HG02870 (cell line): Measurements from ENCODE around the gene ZNF787.

Experiments
- ATAC-seq: cut with Tn5 transposase; IDR thresholded peaks from one replicate; pipeline ENCODE4 v1.9.1; 2021; ENCODE audit warnings: mild to moderate bottlenecking, moderate library complexity; ENCODE audit not compliant: unreplicated experiment

The ZNF787 gene

GRCh38 chr19:56123266-56123891 lies 2.3 kb upstream of the ZNF787 start:
- no peak for ATAC-seq

- peak; percentile 26 for ATAC-seq
These were observed 520 bp downstream of the ZNF787 start for GRCh38 chr19:56120371-56121179.

GRCh38 chr19:56120002-56120370 lies 1.1 kb downstream of the ZNF787 start:
- ATAC-seq, result no peak

- no peak for ATAC-seq
These were observed 1.5 kb downstream of the ZNF787 start for GRCh38 chr19:56119582-56119978.

- ATAC-seq, result no peak
These were observed 2.2 kb downstream of the ZNF787 start for GRCh38 chr19:56118666-56119581.

- no peak for ATAC-seq
These were observed 3.2 kb downstream of the ZNF787 start for GRCh38 chr19:56117889-56118288.

- ATAC-seq, result no peak
These were observed 3.7 kb downstream of the ZNF787 start for GRCh38 chr19:56117376-56117884.

- ATAC-seq, result no peak
These were observed 4.5 kb downstream of the ZNF787 start for GRCh38 chr19:56116606-56117005.

GRCh38 chr19:56115490-56115889 lies 5.6 kb downstream of the ZNF787 start:
- ATAC-seq, result no peak

- no peak for ATAC-seq
These were observed 6.4 kb downstream of the ZNF787 start for GRCh38 chr19:56114778-56115110.

- no peak for ATAC-seq
These were observed 6.9 kb downstream of the ZNF787 start for GRCh38 chr19:56114051-56114777.

- no peak for ATAC-seq
These were observed 7.9 kb downstream of the ZNF787 start for GRCh38 chr19:56113074-56113632.

GRCh38 chr19:56112313-56112709 lies 8.8 kb downstream of the ZNF787 start:
- no peak for ATAC-seq

- peak; percentile 66 for ATAC-seq
These were observed 9.3 kb downstream of the ZNF787 start for GRCh38 chr19:56111601-56112312.

GRCh38 chr19:56110515-56111448 lies 10.3 kb downstream of the ZNF787 start:
- ATAC-seq, result no peak

- no peak for ATAC-seq
These were observed 11.9 kb downstream of the ZNF787 start for GRCh38 chr19:56109226-56109625.

GRCh38 chr19:56108447-56109195 lies 12.5 kb downstream of the ZNF787 start:
- no peak for ATAC-seq
